GM21619 (cell line): Measurements from ENCODE around the gene PARD3.
"Not testable (repeated sequence)": the region's sequence is repeated elsewhere in the genome, so short reads cannot be mapped to it uniquely, and the experiment has no call there.

Experiments
- ATAC-seq: cut with Tn5 transposase; IDR thresholded peaks from one replicate; pipeline ENCODE4 v1.9.1; 2021; ENCODE audit not compliant: unreplicated experiment

Gene PARD3

GRCh38 chr10:34475274-34475646 lies 339.8 kb downstream of the PARD3 start:
- ATAC-seq: no peak

GRCh38 chr10:34474555-34475273 lies 340.4 kb downstream of the PARD3 start:
- no peak for ATAC-seq

- no peak for ATAC-seq
Observed at GRCh38 chr10:34474009-34474376, 341.1 kb downstream of the PARD3 start.

GRCh38 chr10:34473174-34474008 lies 341.7 kb downstream of the PARD3 start:
- no peak for ATAC-seq

GRCh38 chr10:34470307-34470706 lies 344.8 kb downstream of the PARD3 start:
- no peak for ATAC-seq

GRCh38 chr10:34469446-34469845 lies 345.6 kb downstream of the PARD3 start:
- ATAC-seq: no peak

- ATAC-seq: no peak
Observed at GRCh38 chr10:34467902-34468301, 347.2 kb downstream of the PARD3 start.

- no peak for ATAC-seq
Observed at GRCh38 chr10:34467364-34467763, 347.7 kb downstream of the PARD3 start.

GRCh38 chr10:34465678-34466077 lies 349.4 kb downstream of the PARD3 start:
- ATAC-seq: no peak

GRCh38 chr10:34464591-34464990 lies 350.5 kb downstream of the PARD3 start:
- ATAC-seq: no peak

GRCh38 chr10:34464000-34464399 lies 351.1 kb downstream of the PARD3 start:
- ATAC-seq: no peak

GRCh38 chr10:34462993-34463392 lies 352.1 kb downstream of the PARD3 start:
- no peak for ATAC-seq

- ATAC-seq: no peak
Observed at GRCh38 chr10:34462056-34462455, 353.0 kb downstream of the PARD3 start.

- ATAC-seq: no peak
Observed at GRCh38 chr10:34454590-34455261, 360.4 kb downstream of the PARD3 start.

GRCh38 chr10:34449836-34450235 lies 365.3 kb downstream of the PARD3 start:
- no peak for ATAC-seq

GRCh38 chr10:34446049-34446448 lies 369.0 kb downstream of the PARD3 start:
- no peak for ATAC-seq

- no peak for ATAC-seq
Observed at GRCh38 chr10:34444223-34445183, 370.6 kb downstream of the PARD3 start.

GRCh38 chr10:34439386-34439785 lies 375.7 kb downstream of the PARD3 start:
- not testable (repeated sequence) for ATAC-seq

- ATAC-seq: no peak
Observed at GRCh38 chr10:34438741-34439140, 376.4 kb downstream of the PARD3 start.

GRCh38 chr10:34437906-34438305 lies 377.2 kb downstream of the PARD3 start:
- ATAC-seq: no peak

GRCh38 chr10:34434119-34434594 lies 380.9 kb downstream of the PARD3 start:
- ATAC-seq: no peak
